Measurements from ENCODE around the gene RFC3. TPM values are rescaled to one million over a fixed set of nuclear protein-coding genes. Genes with fewer than 3 reads are reported as not detected.

RFC3 gene
- total and polyA plus RNA-seq, 2 of the 13 experiments (the other 11 are each of a cell fraction or from before 2014, with no cell fraction given): 16.0 to 55.7 TPM

GRCh38 chr13:33817901-33818706 is at the start of gene RFC3 (continued):
- TF ChIP-seq AFF4 (CRISPR knock-in tag; IDR thresholded peaks at IDR 0.05) (no peak), KDM5B (CRISPR knock-in tag; IDR thresholded peaks at IDR 0.05; ENCODE audit: borderline replicate concordance) (peak; percentile 68; the same call in 1 of the 2 replicates), HOXA5 (CRISPR knock-in tag; IDR thresholded peaks at IDR 0.05) (no peak), ZSCAN31 (CRISPR knock-in tag; IDR thresholded peaks at IDR 0.05; ENCODE audit: low read depth) (0 out of 2 replicates have a peak, but pooled peaks have one; percentile 62), TAF1 (CRISPR knock-in tag; IDR thresholded peaks at IDR 0.05) (peak; percentile 70; the same call in 1 of the 2 replicates), BRD4 (CRISPR knock-in tag; IDR thresholded peaks at IDR 0.05) (no peak), ZNF687 (CRISPR knock-in tag; IDR thresholded peaks at IDR 0.05) (peak; percentile 93), MXI1 (IDR thresholded peaks at IDR 0.05; ENCODE audit: borderline replicate concordance, low read depth, low read length) (peak; percentile 98), HMG20A (CRISPR knock-in tag; IDR thresholded peaks at IDR 0.05; ENCODE audit: borderline replicate concordance) (no peak), SOX6 (IDR thresholded peaks at IDR 0.05) (no peak), SOX6 (CRISPR knock-in tag; IDR thresholded peaks at IDR 0.05) (peak; percentile 74), IKZF1 (IDR thresholded peaks at IDR 0.05) (no peak), POLR2AphosphoS5 (IDR thresholded peaks at IDR 0.05; ENCODE audit: low read depth, low read length) (peak; percentile 63; the same call in 1 of the 2 replicates), GABPA (IDR thresholded peaks at IDR 0.05; ENCODE audit: low read depth, low read length) (peak; percentile 66), GABPA (CRISPR knock-in tag; IDR thresholded peaks at IDR 0.05; ENCODE audit: low read depth) (peak; percentile 95), KLF9 (CRISPR knock-in tag; IDR thresholded peaks at IDR 0.05; ENCODE audit: low read depth) (no peak)
- TF ChIP-seq, protein P1, sequence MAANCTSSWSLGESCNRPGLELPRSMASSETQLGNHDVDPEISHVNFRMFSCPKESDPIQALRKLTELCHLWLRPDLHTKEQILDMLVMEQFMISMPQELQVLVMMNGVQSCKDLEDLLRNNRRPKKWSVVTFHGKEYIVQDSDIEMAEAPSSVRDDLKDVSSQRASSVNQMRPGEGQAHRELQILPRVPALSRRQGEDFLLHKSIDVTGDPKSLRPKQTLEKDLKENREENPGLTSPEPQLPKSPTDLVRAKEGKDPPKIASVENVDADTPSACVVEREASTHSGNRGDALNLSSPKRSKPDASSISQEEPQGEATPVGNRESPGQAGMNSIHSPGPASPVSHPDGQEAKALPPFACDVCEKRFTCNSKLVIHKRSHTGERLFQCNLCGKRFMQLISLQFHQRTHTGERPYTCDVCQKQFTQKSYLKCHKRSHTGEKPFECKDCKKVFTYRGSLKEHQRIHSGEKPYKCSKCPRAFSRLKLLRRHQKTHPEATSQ (CRISPR knock-in tag; IDR thresholded peaks at IDR 0.05; ENCODE audit: borderline replicate concordance): peak; percentile 88; the same call in 1 of the 2 replicates
